ENCODE measurements around the gene CLCN2.

The CLCN2 gene

DNA sequence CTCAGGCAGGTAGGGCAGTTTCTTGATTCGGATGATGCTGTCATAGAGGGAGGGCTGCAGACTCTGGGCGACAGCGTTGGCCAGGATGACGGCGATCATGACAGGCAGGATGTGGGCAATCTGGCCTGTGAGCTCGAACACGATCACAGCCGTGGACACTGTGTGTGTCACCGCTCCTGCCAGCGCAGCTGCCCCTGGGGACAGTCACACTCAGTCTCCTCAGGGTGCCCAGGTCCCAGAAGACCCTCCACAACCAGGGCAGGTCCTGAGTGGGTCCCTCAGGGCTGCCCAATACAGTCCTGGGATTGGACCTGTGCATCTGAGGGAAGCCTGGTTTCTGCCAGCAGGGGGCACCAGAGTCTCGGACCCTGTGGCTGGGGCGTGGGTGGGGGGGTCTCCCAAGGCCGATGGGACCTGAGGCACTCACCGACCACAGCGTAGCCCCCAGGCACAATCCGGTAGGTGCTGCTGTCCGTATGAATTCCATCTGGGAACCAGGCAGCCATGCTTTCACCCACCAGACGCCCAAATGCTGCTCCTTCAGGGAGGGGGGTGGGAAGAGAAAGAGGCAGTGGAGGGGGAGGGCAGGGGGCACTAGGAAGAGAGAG is 7.2 kb downstream of the CLCN2 start:
- peak; percentile 85 for ATAC-seq
- TF ChIP-seq ESRRG (CRISPR knock-in tag; IDR thresholded peaks at IDR 0.05): no peak
- TF ChIP-seq OSR1 (CRISPR knock-in tag; IDR thresholded peaks at IDR 0.05): no peak
- no peak for TF ChIP-seq ZNF70 (CRISPR knock-in tag; IDR thresholded peaks at IDR 0.05)
- TF ChIP-seq ZFP30 (CRISPR knock-in tag; IDR thresholded peaks at IDR 0.05): no peak
- no peak for TF ChIP-seq ARNTL (CRISPR knock-in tag; IDR thresholded peaks at IDR 0.05; ENCODE audit: borderline replicate concordance, low read depth)
- no peak for TF ChIP-seq CSDC2 (CRISPR knock-in tag; IDR thresholded peaks at IDR 0.05)
- TF ChIP-seq TSHZ2 (CRISPR knock-in tag; IDR thresholded peaks at IDR 0.05): no peak
- TF ChIP-seq ZC3H10 (CRISPR knock-in tag; IDR thresholded peaks at IDR 0.05): no peak
- no peak for TF ChIP-seq PATZ1 (CRISPR knock-in tag; IDR thresholded peaks at IDR 0.05; ENCODE audit: borderline replicate concordance)
- no peak for TF ChIP-seq ZFP3 (CRISPR knock-in tag; IDR thresholded peaks at IDR 0.05)
- TF ChIP-seq ISL1 (CRISPR knock-in tag; IDR thresholded peaks at IDR 0.05): no peak
- no peak for TF ChIP-seq BACH2 (CRISPR knock-in tag; IDR thresholded peaks at IDR 0.05; ENCODE audit: borderline replicate concordance)

- no peak for ATAC-seq
Measured at GRCh38 chr3:184353546-184353941, 7.9 kb downstream of the CLCN2 start.

GRCh38 chr3:184352897-184353545 is 8.4 kb downstream of the CLCN2 start:
- TF ChIP-seq CREB5 (CRISPR knock-in tag; IDR thresholded peaks at IDR 0.05; ENCODE audit: low read depth) (no peak), ZFP3 (CRISPR knock-in tag; IDR thresholded peaks at IDR 0.05) (no peak), TCF4 (CRISPR knock-in tag; IDR thresholded peaks at IDR 0.05; ENCODE audit: borderline replicate concordance) (no peak), GLIS3 (CRISPR knock-in tag; IDR thresholded peaks at IDR 0.05) (no peak), SNAI2 (CRISPR knock-in tag; IDR thresholded peaks at IDR 0.05) (no peak), POU6F1 (CRISPR knock-in tag; IDR thresholded peaks at IDR 0.05; ENCODE audit: borderline replicate concordance, low read depth) (no peak), ZC3H10 (CRISPR knock-in tag; IDR thresholded peaks at IDR 0.05) (no peak), OSR1 (CRISPR knock-in tag; IDR thresholded peaks at IDR 0.05) (no peak)
- TF ChIP-seq, protein P1, sequence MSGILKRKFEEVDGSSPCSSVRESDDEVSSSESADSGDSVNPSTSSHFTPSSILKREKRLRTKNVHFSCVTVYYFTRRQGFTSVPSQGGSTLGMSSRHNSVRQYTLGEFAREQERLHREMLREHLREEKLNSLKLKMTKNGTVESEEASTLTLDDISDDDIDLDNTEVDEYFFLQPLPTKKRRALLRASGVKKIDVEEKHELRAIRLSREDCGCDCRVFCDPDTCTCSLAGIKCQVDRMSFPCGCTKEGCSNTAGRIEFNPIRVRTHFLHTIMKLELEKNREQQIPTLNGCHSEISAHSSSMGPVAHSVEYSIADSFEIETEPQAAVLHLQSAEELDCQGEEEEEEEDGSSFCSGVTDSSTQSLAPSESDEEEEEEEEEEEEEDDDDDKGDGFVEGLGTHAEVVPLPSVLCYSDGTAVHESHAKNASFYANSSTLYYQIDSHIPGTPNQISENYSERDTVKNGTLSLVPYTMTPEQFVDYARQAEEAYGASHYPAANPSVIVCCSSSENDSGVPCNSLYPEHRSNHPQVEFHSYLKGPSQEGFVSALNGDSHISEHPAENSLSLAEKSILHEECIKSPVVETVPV (CRISPR knock-in tag; IDR thresholded peaks at IDR 0.05): no peak
- ATAC-seq: no peak

More at GRCh38 chr3:184353546-184353941, 7.9 kb downstream of the CLCN2 start:
- TF ChIP-seq TCF4 (CRISPR knock-in tag; IDR thresholded peaks at IDR 0.05; ENCODE audit: borderline replicate concordance) (no peak), BACH2 (CRISPR knock-in tag; IDR thresholded peaks at IDR 0.05; ENCODE audit: borderline replicate concordance) (no peak), POU6F1 (CRISPR knock-in tag; IDR thresholded peaks at IDR 0.05; ENCODE audit: borderline replicate concordance, low read depth) (no peak), ZFP3 (CRISPR knock-in tag; IDR thresholded peaks at IDR 0.05) (no peak), ZNF565 (CRISPR knock-in tag; conservative IDR thresholded peaks at IDR 0.05; ENCODE audit: low read depth) (no peak), RARB (CRISPR knock-in tag; IDR thresholded peaks at IDR 0.05) (no peak), ZNF70 (CRISPR knock-in tag; IDR thresholded peaks at IDR 0.05) (no peak), OSR1 (CRISPR knock-in tag; IDR thresholded peaks at IDR 0.05) (no peak)
